ENCODE measurements around the gene HPD.
A peak's percentile ranks its signal among the peaks of the same experiment; 100 is the strongest.

The HPD gene

DNA sequence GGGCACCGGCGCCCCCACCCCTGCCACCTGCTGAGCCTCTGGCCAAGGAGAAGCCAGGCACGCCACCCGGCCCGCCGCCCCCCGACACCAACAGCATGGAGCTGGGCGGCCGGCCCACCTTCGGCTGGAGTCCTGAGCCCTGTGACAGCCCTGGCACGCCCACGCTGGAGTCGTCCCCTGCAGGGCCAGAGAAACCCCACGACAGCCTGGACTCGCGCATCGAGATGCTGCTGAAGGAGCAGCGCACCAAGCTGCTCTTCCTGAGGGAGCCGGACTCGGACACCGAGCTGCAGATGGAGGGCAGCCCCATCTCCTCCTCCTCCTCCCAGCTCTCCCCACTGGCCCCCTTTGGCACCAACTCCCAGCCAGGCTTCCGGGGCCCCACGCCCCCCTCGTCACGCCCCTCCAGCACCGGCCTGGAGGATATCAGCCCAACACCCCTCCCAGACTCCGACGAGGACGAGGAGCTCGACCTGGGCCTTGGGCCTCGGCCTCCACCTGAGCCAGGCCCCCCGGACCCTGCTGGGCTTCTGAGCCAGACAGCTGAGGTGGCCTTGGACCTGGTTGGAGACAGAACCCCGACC is 48.3 kb downstream of the HPD start:
- DNase-seq: no peak

DNA sequence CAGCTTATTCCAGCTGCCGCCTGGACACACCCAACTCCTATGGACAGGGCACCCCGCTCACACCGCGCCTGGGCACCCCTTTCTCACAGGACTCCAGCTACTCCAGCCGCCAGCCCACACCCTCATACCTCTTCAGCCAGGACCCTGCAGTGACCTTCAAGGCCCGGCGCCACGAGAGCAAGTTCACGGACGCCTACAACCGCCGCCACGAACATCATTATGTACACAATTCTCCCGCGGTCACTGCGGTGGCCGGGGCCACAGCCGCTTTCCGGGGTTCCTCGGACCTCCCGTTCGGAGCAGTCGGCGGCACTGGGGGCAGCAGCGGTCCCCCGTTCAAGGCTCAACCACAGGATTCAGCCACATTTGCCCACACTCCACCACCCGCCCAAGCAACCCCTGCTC is 48.9 kb downstream of the HPD start:
- DNase-seq: no peak

- no peak for DNase-seq
Measured at GRCh38 chr12:121808623-121809022, 50.0 kb downstream of the HPD start.

DNA sequence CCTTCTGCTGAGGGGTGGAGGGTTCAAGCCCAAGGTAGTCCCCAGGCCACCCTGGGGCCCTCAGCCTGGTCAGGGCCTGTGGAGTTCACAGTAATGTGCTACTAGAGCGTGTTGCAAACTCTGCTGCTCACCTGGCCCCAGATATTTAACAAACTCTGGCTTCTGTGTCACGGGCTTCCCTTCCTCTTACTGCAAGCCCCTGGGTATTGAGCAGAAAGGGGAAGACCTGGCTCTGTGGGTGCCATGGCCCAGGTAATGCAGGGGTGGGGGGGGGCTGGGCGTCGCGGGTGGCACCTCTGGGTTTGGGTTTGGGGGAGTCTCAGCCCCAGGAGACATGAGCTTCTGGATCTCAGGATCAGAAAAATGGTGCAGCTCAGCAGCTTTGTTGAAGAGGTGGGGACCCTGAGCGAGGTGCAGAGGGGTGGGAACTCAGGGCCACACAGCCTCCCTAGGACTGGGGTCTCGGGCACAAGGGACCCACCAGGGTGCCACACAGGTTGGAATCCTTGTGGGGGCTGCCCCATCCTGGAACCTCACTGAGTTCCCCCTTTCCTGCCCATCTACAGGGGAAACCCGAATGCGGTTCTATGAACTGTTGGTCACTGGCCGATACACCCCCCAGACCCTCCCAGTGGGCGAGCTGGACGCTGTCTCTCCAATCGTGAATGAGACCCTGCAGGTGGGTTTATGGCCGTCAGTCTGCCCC is 50.9 kb downstream of the HPD start:
- DNase-seq: no peak

- no peak for DNase-seq
Measured at GRCh38 chr12:121806546-121807423, 51.9 kb downstream of the HPD start.

GRCh38 chr12:121806009-121806545 is 52.6 kb downstream of the HPD start:
- DNase-seq: no peak

DNA sequence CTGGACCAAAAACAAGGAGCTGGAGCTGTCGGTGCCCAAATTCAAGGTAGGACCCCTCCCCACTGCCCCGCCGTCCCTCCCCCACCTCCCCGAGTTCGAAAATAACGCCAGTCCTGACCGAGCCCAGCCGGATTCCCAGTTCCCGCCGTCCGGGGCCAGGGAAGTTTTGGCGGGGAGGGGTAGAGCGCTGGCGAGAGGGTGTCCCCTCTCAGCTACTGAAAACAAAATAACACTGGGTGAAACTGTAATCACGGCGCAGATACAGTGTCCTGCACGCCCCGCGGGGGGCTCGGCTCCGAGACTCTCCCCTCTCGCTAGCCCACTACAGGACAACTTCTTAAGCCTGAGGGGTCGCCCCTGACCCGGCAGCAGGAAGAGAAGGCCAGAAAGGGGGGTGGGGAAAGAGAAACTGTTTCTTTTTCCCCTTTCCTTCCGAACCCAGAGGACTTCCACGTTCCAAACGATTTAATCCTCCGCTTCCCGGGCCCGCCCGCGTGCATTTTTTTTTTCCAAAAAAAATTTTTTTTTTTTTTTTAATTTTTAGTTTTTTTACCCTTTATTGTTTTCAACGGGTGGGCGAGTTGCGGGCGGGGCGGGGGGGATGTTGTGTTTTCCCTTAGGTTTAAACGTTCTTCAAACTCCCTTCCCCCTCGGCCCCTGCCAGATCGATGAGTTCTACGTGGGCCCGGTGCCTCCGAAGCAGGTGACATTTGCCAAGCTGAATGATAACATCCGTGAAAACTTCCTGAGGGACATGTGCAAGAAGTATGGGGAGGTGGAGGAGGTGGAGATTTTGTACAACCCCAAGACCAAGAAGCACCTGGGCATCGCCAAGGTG is 53.3 kb downstream of the HPD start:
- DNase-seq: no peak

- DNase-seq: peak; percentile 68
Measured at GRCh38 chr12:121804417-121805111, 54.1 kb downstream of the HPD start.

- DNase-seq: peak; percentile 59
Measured at GRCh38 chr12:121803861-121804416, 54.7 kb downstream of the HPD start, which contains the start of gene SETD1B. Gene SETD1B, plus strand, starts transcription at chr12:121804009. Its CDS starts 729 bp downstream, at chr12:121804738.

GRCh38 chr12:121802843-121803698 is 55.6 kb downstream of the HPD start:
- DNase-seq: peak; percentile 88

DNA sequence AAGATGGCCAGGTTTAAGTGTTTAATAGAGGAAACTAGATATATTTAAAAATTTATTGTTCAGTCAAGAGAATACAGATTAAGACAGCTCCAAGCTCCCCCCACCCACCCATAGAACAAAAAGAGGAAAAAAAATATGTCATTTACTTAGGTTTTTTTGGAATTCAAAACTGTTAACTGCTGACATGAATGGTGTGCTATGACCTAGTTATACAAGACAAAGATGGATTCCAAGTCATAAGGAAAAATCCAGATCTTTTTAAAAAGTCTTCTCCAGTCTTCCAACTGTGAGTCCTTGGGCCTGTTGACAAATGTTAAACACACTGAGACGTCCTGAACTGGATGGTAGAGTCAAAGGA is 56.2 kb downstream of the HPD start:
- DNase-seq: no peak

GRCh38 chr12:121801595-121802484 is 56.8 kb downstream of the HPD start:
- peak; percentile 41 for DNase-seq

GRCh38 chr12:121800694-121801594 is 57.7 kb downstream of the HPD start:
- DNase-seq: peak; percentile 74

- peak; percentile 81 for DNase-seq
Measured at GRCh38 chr12:121799842-121800693, 58.6 kb downstream of the HPD start.

DNA sequence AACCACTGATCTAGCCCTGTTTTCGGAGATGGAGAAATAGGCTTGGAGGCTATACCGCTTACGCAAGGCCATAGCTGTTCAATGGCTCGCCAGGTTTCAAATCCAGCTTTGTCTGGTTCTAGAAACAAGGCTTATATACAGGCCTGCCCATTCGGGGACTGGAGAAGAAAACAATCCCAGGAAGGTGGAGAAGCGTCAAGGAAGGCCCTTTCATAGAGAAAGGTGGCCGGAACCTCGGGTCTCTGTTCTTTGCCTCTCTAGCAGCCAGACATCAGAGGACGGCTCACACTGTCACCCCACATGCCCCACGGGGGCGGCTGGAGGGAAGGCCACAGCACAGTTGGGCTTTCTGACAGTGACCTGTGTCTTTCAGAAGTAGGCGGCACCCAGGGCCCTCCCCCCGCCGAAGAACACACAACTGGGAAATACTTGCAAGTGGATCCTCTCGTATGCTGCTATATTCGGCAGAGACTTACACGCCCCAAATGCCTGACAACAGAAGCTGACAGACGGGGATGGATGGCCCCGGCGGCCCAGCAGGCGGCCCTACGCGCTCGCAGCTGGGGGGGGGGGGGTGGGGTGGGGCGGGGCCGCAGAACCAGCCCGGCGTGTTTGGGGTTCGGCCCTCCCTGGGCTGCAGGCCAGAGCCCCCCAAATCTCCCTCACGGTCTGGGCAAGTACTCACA is 59.4 kb downstream of the HPD start:
- DNase-seq: peak; percentile 65

- no peak for DNase-seq
Measured at GRCh38 chr12:121798787-121799155, 59.9 kb downstream of the HPD start.

Data from activated naive CD4-positive, alpha-beta T cell treated with Interleukin-2 at 50 U/mL for 16 hours (primary cell).